RWPE1 (cell line): ENCODE results near the gene CDKN2C.
"Not testable (repeated sequence)": the region's sequence is repeated elsewhere in the genome, so short reads cannot be mapped to it uniquely, and the experiment has no call there.

Experiments used
- CTCF ChIA-PET: fragments of 350-600 bp; sonication (Branson Sonifier 250); formaldehyde crosslinking; extraction: SDS; loops from one replicate; lab custom pipeline; 2021; lab: Yijun Ruan, JAX
- POLR2A ChIA-PET: fragments of 400-600 bp; formaldehyde crosslinking; extraction: SDS; loops from one replicate; lab custom pipeline; 2020; ENCODE audit warnings: antibody characterized with exemption; ENCODE audit not compliant: low non-redundant PET; lab: Yijun Ruan, JAX
- DNase-seq: peaks from one replicate; pipeline ENCODE4 v3.0.0; 2012; ENCODE audit warnings: low spot score
- H3K27ac ChIP-seq: fragments of 450-650 bp; 2 replicates; pipeline ENCODE4 v1.5.1; 2017
- CTCF ChIP-seq: fragments of 450-650 bp; conservative IDR thresholded peaks from 2 replicates; pipeline ENCODE4 v1.5.1; 2017; ENCODE audit warnings: low read depth, mild to moderate bottlenecking

Gene CDKN2C

DNA sequence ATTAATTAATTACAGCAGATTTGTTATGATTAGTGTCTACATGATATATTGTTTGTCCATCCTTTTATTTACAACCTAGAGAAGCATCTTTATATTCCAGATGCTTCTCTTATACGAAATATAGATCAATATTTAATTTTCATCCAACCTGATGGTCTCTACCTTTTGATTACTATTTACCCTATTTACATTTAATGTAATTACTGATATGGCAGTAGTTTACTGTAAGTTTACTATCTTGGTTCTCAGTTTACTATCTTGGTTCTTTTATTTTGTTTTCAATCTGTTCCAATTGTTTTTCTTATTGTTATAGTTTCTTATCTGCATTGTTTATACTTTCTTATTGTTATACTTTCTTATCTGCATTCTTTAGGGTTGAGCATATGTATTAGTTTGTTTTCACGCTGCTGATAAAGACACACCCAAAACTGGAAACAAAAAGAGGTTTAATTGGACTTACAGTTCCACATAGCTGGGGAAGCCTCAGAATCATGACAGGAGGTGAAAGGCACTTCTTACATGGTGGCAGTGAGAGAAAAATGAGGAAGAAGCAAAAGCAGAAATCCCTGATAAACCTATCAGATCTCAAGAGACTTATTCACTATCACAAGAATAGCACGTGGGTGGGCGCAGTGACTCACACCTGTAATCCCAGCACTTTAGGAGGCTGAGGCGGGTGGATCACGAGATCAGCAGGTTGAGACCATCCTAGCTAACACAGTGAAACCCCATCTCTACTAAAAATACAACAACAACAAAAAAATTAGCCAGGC, 38.9 kb upstream of the CDKN2C start:
- no peak for TF ChIP-seq CTCF
- ChIA-PET CTCF (interaction anchor here (0.6 kb wide), 1 partner anchor 156 kb away, joined by 3 read pairs; no protein-coding TSS in a partner anchor), POLR2A (no interaction called here)
- H3K27ac ChIP-seq: no peak overlapping the region
- no peak for DNase-seq

DNA sequence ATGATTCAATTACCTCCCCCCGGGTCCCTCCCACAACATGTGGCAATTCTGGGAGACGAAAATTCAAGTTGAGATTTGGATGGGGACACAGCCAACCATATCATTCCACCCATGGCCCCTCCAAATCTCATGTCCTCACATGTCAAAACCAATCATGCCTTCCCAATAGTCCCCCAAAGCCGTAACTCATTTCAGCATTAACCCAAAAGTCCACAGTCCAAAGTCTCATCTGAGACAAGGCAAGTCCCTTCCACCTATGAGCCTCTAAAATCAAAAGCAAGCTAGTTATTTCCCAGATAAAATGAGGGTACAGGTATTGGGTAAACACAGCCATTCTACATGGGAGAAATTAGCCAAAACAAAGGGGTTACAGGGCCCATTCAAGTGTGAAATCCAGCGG, 38.0 kb upstream of the CDKN2C start:
- POLR2A ChIA-PET, DNase-seq, H3K27ac ChIP-seq: not testable (repeated sequence)
- CTCF ChIA-PET: interaction anchor here (0.6 kb wide), 1 partner anchor 157 kb away, joined by 3 read pairs; no protein-coding TSS in a partner anchor

DNA sequence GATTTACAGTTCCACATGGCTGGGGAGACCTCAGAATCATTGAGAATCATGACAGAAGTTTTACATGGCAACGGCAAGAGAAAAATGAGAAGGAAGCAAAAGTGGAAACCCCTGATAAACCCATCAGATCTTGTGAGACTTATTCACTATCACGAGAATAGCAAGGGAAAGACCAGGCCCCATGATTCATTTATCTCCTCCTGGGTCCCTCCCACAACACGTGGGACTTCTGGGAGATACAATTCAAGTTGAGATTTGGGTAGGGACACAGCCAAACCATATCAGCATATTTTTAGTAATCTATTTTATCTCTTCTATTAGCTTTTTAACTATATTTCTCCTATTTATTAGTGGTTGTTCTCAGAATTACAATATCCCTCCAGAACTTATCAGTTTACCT, 36.3 kb upstream of the CDKN2C start:
- POLR2A ChIA-PET, H3K27ac ChIP-seq, DNase-seq, CTCF ChIA-PET: not testable (repeated sequence)

DNA sequence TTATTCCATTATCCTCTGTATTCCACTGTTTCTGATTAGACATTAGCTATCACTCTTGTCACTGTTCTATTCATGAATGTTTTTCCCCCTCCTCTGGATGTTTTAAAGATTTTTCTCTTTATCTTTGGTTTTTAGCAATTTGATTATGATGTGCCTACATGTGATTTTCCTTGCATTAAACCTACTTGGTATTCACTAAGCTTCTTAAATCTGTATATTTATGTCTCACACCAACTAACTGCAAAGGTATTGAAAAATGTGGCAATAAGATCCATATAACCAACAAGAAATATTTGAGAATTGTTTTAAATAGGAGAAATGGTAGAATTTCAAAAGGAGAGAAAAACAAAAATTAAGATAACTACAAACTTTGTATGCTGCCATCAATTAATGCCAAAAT, 35.2 kb upstream of the CDKN2C start:
- no peak overlapping the region for H3K27ac ChIP-seq
- no peak for TF ChIP-seq CTCF
- DNase-seq: no peak
- ChIA-PET CTCF (interaction anchor here (0.6 kb wide), 1 partner anchor 98 kb away, joined by 3 read pairs; no protein-coding TSS in a partner anchor), POLR2A (no interaction called here)

GRCh38 chr1:50935276-50935675, 34.8 kb upstream of the CDKN2C start:
- DNase-seq, POLR2A ChIA-PET, H3K27ac ChIP-seq: not testable (repeated sequence)
- CTCF ChIA-PET: interaction anchor here (0.6 kb wide), 1 partner anchor 97 kb away, joined by 3 read pairs; no protein-coding TSS in a partner anchor

- POLR2A ChIA-PET: no interaction called here
- H3K27ac ChIP-seq: no peak overlapping the region
- no peak for TF ChIP-seq CTCF
- CTCF ChIA-PET: interaction anchor here (0.6 kb wide), 1 partner anchor 18 kb away, joined by 3 read pairs; no protein-coding TSS in a partner anchor
- DNase-seq: no peak
Observed at GRCh38 chr1:50936321-50936720, 33.7 kb upstream of the CDKN2C start.

DNA sequence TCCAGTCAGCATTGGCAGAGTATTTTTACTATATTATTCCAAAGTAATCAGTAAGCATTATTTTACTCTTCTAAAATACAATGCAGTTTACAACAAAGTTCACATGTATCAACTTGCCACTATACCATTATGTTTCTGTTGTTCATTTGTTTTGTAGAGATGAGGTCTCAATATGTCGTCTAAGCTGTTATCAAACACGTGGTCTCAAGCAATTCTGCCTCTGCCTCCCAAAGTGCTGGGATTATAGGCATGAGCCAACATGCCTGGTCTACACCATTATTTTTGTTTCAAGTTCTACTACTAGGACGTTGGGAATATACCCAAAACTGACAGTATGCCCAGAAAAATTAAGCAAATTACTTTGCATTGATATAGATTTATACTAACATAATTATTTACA, 29.8 kb upstream of the CDKN2C start:
- ChIA-PET CTCF (interaction anchor here (0.6 kb wide), 1 partner anchor 1572 kb away, joined by 4 read pairs; no protein-coding TSS in a partner anchor), POLR2A (no interaction called here)

More for the DNA sequence above, 29.8 kb upstream of the CDKN2C start:
- H3K27ac ChIP-seq: no peak overlapping the region
- TF ChIP-seq CTCF: no peak
- no peak for DNase-seq
